Peyer's patch (tissue), 4 donors: Measurements from ENCODE around the gene PTTG1IP. TPM values are rescaled to one million over a fixed set of nuclear protein-coding genes. Genes with fewer than 3 reads are reported as not detected.

Experiments used
- DNase-seq, 3 donors: peaks; one replicate each; pipeline ENCODE4 v3.0.0-alpha.2; 2017 to 2019
- H3K27ac ChIP-seq, 4 donors: fragments of 200-600 bp; sonication (generic); one replicate each; pipeline ENCODE4 v1.5.1; 2016 to 2019
- H3K27me3 ChIP-seq, 2 donors: fragments of 200-600 bp; sonication (generic); one replicate each; pipeline ENCODE4 v1.5.1; 2019
- H3K36me3 ChIP-seq, 3 donors: fragments of 200-600 bp; sonication (generic); one replicate each; pipeline ENCODE4 v1.5.1; 2016 to 2019
- H3K4me1 ChIP-seq, 4 donors: fragments of 200-600 bp; sonication (generic); one replicate each; pipeline ENCODE4 v1.5.1; 2016 to 2019
- H3K4me3 ChIP-seq, 4 donors: fragments of 200-600 bp; sonication (generic); 1 replicate in 3 of 4; 2 replicates in 1 of 4; pipeline ENCODE4 v1.5.1; 2016 to 2019; ENCODE audit warnings: mild to moderate bottlenecking in 1 of 4
- H3K9me3 ChIP-seq, 4 donors: fragments of 200-600 bp; sonication (generic); one replicate each; pipeline ENCODE4 v1.5.1; 2016 to 2019; ENCODE audit warnings: mild to moderate bottlenecking in 1 of 4
- POLR2A ChIP-seq, 2 donors: fragments of 450-650 bp; IDR thresholded peaks; one replicate each; pipeline ENCODE4 v1.5.1; 2017; ENCODE audit warnings: antibody characterized with exemption in 2 of 2, mild to moderate bottlenecking in 2 of 2, moderate library complexity in 2 of 2
- total RNA-seq, 4 donors: library from RNA; depleted of rRNA; stranded (reverse); fragments of >200 nt; gene quantifications; one replicate each; pipeline ENCODE4 v1.1.0, GENCODE V29; 2016
- TF ChIP-seq, protein P1 (sequence below), 6 experiments: fragments of 450-650 bp in 4 of 6; fragments of 200-600 bp in 2 of 6; sonication (generic) in 1 of 6; IDR thresholded peaks; one replicate each; pipeline ENCODE4 v1.5.1; 2017 to 2019; ENCODE audit warnings: antibody characterized with exemption in 6 of 6, mild to moderate bottlenecking in 3 of 6, moderate library complexity in 1 of 6

Gene PTTG1IP
- total RNA-seq, 4 donors from 2014 or later, result 69.3 to 495 (median 390) TPM

DNA sequence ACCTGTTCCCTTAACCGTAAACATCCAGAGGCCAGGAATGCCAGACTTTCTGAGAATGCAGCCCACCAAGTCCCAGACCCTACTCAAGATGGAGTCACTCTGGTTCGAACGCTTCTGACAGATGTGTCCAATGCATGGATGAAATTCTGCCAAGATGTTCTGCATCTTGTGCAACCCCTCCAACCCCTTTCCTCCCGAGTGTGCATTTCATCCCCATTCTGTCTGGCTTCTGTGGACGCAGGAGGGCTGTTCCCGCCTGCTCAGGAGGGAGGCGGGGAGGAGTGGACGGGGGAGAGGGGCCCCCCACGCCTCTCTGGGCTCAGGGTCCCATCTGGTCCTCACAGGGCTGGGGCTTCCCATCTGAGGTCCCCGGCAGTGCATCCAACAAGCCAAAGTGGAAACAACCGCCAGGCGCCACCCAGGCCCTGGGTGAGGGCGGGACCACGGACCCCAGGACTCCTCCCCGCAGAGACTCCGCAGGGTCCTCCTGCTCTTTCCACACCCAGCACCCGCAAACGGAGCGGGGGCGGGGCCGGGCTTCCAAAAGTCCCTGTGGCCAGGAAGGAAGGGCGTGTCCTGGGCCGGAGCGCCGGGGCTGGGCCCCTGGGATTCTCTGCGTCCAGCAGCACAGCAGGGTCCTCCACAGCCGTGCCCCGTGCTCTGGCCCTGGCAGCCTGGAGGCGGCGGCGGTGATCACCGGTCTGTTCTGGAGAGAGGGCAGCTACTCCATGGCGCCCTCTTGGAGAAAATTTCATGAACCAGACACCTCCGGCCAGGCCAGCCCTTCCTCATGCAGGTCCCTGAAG lies 27.9 kb downstream of the PTTG1IP start:
- Histone ChIP-seq H3K27ac (peak overlapping the region in 2 of 4 donors; percentile 55 to 57), H3K4me3 (peak overlapping the region in 3 of 4 donors; percentile 40 to 45 (median 41)), H3K4me1 (peaks cover 8 to 43% (median 13%) of the 10 kb centered on the region in 4 donors)

DNA sequence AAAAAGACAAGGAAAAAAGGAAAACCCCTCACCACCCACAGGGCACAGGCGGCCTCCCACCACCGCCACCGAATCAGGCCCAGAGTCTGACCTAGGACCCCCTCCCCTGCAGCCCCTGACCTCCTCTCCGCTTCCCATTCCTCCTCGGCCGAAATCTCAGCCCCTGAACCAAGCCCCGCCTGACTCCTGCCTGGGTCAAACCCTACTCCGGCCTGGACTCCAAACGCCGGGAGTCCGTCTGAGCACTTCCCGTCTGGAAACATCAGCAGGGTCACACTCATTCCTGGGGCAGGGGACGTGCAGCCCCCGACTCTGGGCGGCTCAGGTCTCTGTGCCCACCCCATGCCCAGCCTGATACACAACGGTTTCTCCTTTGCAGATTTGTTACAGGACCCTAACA lies 29.2 kb downstream of the PTTG1IP start:
- H3K9me3 ChIP-seq, result no peaks in the 10 kb centered on the region
- peak in 2 of 3 donors; percentile 14 to 37 for DNase-seq
- no peak overlapping the region for H3K27ac ChIP-seq
- TF ChIP-seq, protein P1, sequence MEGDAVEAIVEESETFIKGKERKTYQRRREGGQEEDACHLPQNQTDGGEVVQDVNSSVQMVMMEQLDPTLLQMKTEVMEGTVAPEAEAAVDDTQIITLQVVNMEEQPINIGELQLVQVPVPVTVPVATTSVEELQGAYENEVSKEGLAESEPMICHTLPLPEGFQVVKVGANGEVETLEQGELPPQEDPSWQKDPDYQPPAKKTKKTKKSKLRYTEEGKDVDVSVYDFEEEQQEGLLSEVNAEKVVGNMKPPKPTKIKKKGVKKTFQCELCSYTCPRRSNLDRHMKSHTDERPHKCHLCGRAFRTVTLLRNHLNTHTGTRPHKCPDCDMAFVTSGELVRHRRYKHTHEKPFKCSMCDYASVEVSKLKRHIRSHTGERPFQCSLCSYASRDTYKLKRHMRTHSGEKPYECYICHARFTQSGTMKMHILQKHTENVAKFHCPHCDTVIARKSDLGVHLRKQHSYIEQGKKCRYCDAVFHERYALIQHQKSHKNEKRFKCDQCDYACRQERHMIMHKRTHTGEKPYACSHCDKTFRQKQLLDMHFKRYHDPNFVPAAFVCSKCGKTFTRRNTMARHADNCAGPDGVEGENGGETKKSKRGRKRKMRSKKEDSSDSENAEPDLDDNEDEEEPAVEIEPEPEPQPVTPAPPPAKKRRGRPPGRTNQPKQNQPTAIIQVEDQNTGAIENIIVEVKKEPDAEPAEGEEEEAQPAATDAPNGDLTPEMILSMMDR (IDR thresholded peaks at IDR 0.05), result no peak
- TF ChIP-seq POLR2A (IDR thresholded peaks at IDR 0.05), result no peak
- H3K36me3 ChIP-seq, result peaks cover 0 to 8% (median 0%) of the 10 kb centered on the region in 3 donors
- H3K4me1 ChIP-seq, result peaks cover 8 to 34% (median 13%) of the 10 kb centered on the region in 4 donors
- no peak overlapping the region for H3K4me3 ChIP-seq
- H3K27me3 ChIP-seq, result no peaks in the 10 kb centered on the region

More for the DNA sequence above, 27.9 kb downstream of the PTTG1IP start:
- peaks cover 0 to 22% (median 0%) of the 10 kb centered on the region in 3 donors for H3K36me3 ChIP-seq
- peak; percentile 43 to 73 (median 73) for DNase-seq
- H3K27me3 ChIP-seq, result no peaks in the 10 kb centered on the region
- TF ChIP-seq, protein P1 (IDR thresholded peaks at IDR 0.05), result peak in 3 of 6 experiments; percentile 29 to 36 (median 31)
- TF ChIP-seq POLR2A (IDR thresholded peaks at IDR 0.05), result no peak
- H3K9me3 ChIP-seq, result no peaks in the 10 kb centered on the region

DNA sequence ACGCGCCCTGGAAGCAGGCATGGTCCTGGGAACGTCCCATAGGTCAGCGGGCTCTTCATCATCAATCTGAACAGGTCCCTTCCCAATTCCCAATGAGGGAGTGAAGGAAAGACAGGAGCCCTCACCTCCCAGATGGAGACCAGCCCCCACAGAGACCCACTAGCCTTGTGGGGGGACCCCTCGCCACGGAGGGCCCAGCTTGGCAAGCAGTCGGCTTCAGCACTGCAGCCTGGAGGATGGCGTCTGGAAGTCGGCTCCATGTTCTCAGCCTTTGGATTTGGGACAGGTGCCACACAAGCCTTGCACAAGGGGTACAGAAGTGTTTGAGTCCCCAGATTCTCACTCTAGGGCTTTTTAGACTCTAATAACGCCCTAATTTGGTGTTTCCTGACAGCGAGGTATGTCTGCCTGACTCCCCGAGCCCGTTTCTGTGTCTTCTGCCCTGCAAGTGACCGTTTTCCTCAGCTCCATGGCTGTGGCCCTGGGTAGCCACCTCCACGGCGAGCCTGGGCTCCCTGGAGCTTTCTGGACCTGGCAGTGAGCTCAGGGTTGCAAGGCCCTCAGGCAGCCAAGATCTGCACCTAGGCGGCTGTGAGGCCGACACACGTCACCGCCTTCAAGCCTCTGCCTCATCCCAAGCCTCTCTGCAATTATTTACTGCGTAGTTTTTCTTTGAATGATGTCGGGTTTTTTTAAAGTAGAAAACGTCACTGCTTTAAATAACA lies 30.6 kb downstream of the PTTG1IP start:
- TF ChIP-seq, protein P1 (IDR thresholded peaks at IDR 0.05), result no peak
- no peak for TF ChIP-seq POLR2A (IDR thresholded peaks at IDR 0.05)
- Histone ChIP-seq H3K4me3 (no peak overlapping the region), H3K4me1 (peaks cover 8 to 21% (median 13%) of the 10 kb centered on the region in 4 donors), H3K9me3 (no peaks in the 10 kb centered on the region), H3K27ac (no peak overlapping the region), H3K36me3 (no peaks in the 10 kb centered on the region), H3K27me3 (no peaks in the 10 kb centered on the region)
- no peak for DNase-seq

DNA sequence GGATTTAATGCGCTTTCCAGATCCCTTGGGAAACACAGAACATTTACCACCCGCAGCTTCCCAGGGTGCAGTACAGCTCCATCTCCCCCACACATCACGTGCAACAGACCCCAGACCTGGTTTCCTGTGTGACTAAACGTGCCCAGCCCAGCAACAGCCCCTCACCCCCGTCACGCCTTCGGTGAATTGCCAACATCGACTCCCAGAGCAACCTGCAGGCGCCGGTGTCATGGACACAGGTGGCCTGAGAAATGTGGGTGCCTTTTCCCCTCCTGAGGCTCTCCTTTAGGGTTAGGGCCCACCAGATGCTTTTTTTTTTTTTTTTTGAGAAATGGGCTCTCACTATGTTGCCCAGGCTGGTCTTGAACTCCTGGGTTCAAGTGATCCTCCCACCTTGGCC lies 31.4 kb downstream of the PTTG1IP start:
- no peak overlapping the region for H3K4me3 ChIP-seq
- TF ChIP-seq, protein P1 (IDR thresholded peaks at IDR 0.05), result no peak
- TF ChIP-seq POLR2A (IDR thresholded peaks at IDR 0.05), result no peak
- H3K4me1 ChIP-seq, result peaks cover 8 to 18% (median 13%) of the 10 kb centered on the region in 4 donors
- H3K9me3 ChIP-seq, result no peaks in the 10 kb centered on the region
- DNase-seq, result peak in 1 of 3 donors; percentile 41
- no peaks in the 10 kb centered on the region for H3K27me3 ChIP-seq
- no peak overlapping the region for H3K27ac ChIP-seq
- no peaks in the 10 kb centered on the region for H3K36me3 ChIP-seq

DNA sequence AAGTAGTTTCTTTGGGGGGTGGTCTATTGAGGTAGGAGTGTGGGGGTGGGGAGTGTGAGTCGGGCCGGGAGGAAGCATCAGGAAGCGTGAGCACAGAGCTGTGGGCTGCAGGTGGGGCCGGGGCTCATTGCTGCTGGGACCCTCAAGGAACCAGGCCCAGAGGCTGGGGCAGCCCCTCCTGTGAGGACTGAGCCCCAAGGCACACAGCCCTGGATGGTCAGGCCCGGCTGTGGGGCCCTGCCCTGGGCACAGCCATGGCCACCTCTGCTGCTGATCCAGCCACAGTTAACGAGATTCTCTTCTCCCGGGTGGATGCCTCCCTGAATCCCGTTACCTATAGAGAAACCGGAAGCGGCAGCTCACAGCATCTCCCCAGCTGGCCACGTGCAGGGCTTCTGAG lies 32.7 kb downstream of the PTTG1IP start:
- TF ChIP-seq POLR2A (IDR thresholded peaks at IDR 0.05), result no peak
- TF ChIP-seq, protein P1 (IDR thresholded peaks at IDR 0.05), result no peak
- peak in 1 of 3 donors; percentile 3 for DNase-seq
- Histone ChIP-seq H3K36me3 (no peaks in the 10 kb centered on the region), H3K9me3 (no peaks in the 10 kb centered on the region), H3K4me3 (no peak overlapping the region), H3K27me3 (no peaks in the 10 kb centered on the region), H3K4me1 (peaks cover 3 to 6% (median 4%) of the 10 kb centered on the region in 4 donors), H3K27ac (no peak overlapping the region)
